ENCODE results near the gene CD200R1. TPM values are rescaled to one million over a fixed set of nuclear protein-coding genes. Genes with fewer than 3 reads are reported as not detected.

The CD200R1 gene
- total RNA-seq, 1 experiment from 2014 or later: not detected

DNA sequence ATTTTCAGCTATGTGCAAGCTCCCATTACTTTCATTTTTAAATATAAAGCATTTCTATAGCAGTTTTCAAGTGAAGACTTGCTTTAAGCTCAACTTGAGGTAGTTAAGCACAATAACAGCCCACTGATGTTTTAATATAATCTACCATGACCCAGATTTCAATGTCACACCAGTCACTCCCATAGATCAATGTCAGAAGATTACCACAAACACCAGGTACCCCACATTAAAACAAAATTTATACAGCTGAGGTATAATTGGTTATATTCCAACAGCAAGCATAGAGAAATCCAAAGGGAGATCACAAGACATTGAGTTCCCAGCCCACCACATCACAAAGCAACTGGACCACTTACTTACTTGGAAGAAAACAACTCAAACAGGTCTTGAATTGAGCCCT lies 38.7 kb upstream of the CD200R1 start:
- RAD21 ChIA-PET (ENCODE audit: low non-redundant PET in 1 of 2, low total read pairs in 2 of 2, uncharacterized antibody in 2 of 2, unreplicated experiment in 2 of 2): no interaction called here
- TF ChIP-seq EZH2phosphoT487 (IDR thresholded peaks at IDR 0.05; ENCODE audit: borderline replicate concordance) (no peak), POLR2A (IDR thresholded peaks at IDR 0.05; ENCODE audit: borderline replicate concordance, extremely low read depth, insufficient read depth, insufficient read length) (no peak), YY1 (IDR thresholded peaks at IDR 0.05; ENCODE audit: extremely low read depth, insufficient replicate concordance, low read depth, low read length) (no peak), EZH2 (IDR thresholded peaks at IDR 0.05) (no peak), RAD21 (IDR thresholded peaks at IDR 0.05; ENCODE audit: low read depth) (no peak), EGR1 (IDR thresholded peaks at IDR 0.05; ENCODE audit: low read depth) (no peak), CBX3 (IDR thresholded peaks at IDR 0.05; ENCODE audit: low read depth) (no peak), ZFX (IDR thresholded peaks at IDR 0.05) (no peak), SP1 (IDR thresholded peaks at IDR 0.05; ENCODE audit: low read depth) (no peak), SIN3A (IDR thresholded peaks at IDR 0.05; ENCODE audit: low read depth) (no peak), SRF (IDR thresholded peaks at IDR 0.05; ENCODE audit: low read depth) (no peak)
- TF ChIP-seq, protein P1, sequence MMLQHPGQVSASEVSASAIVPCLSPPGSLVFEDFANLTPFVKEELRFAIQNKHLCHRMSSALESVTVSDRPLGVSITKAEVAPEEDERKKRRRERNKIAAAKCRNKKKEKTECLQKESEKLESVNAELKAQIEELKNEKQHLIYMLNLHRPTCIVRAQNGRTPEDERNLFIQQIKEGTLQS (IDR thresholded peaks at IDR 0.05): no peak
- TF ChIP-seq, protein P2, sequence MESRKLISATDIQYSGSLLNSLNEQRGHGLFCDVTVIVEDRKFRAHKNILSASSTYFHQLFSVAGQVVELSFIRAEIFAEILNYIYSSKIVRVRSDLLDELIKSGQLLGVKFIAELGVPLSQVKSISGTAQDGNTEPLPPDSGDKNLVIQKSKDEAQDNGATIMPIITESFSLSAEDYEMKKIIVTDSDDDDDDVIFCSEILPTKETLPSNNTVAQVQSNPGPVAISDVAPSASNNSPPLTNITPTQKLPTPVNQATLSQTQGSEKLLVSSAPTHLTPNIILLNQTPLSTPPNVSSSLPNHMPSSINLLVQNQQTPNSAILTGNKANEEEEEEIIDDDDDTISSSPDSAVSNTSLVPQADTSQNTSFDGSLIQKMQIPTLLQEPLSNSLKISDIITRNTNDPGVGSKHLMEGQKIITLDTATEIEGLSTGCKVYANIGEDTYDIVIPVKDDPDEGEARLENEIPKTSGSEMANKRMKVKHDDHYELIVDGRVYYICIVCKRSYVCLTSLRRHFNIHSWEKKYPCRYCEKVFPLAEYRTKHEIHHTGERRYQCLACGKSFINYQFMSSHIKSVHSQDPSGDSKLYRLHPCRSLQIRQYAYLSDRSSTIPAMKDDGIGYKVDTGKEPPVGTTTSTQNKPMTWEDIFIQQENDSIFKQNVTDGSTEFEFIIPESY (IDR thresholded peaks at IDR 0.05; ENCODE audit: extremely low read depth, insufficient replicate concordance, low read length): no peak
- Histone ChIP-seq H3K4me3 (replicated peaks in 1 of 2; ENCODE audit: low read depth in 1 of 2, low read length in 2 of 2) (no peak overlapping the region), H3K79me2 (ENCODE audit: insufficient read depth, low read length) (peaks cover 95% of the 10 kb centered on the region), H3K4me2 (ENCODE audit: low read length) (no peak overlapping the region), H3K9ac (ENCODE audit: low read length) (no peak overlapping the region), H3K27me3 (ENCODE audit: insufficient read depth, low read length) (no peaks in the 10 kb centered on the region), H4K20me1 (ENCODE audit: insufficient read depth) (no peaks in the 10 kb centered on the region), H3K27ac (ENCODE audit: low read depth, low read length) (no peak overlapping the region), H3K9me2 (ENCODE audit: insufficient read depth) (no peaks in the 10 kb centered on the region), H3K36me3 (ENCODE audit: control insufficient read depth in 1 of 2, insufficient read depth in 2 of 2, low read length in 2 of 2) (peaks cover 45 to 47% of the 10 kb centered on the region in 2 experiments), H3K9me3 (ENCODE audit: control insufficient read depth in 1 of 2, insufficient read depth in 1 of 2, low read depth in 1 of 2, low read length in 2 of 2) (no peaks in the 10 kb centered on the region), H2AFZ (ENCODE audit: low read depth, low read length, poor library complexity, severe bottlenecking) (no peak overlapping the region), H3K4me1 (ENCODE audit: control insufficient read depth in 1 of 2, insufficient read depth in 2 of 2, low read length in 2 of 2) (peaks cover 4 to 8% of the 10 kb centered on the region in 2 experiments; a peak in 3 of 4 replicates)
- ATAC-seq (no peak), DNase-seq (ENCODE audit: low read depth, low spot score) (no peak)
- intact Hi-C loops (cut with micrococcal nuclease): no loop called here
- no TSS peak for BruUV-seq (replicated peaks)
- CTCF ChIA-PET: interaction anchor here (0.8 kb wide), 1 partner anchor 30 kb away, joined by 3 read pairs; no protein-coding TSS in a partner anchor
- POLR2A ChIA-PET: no interaction called here

Data from HCT116 (cell line).